Rectal smooth muscle tissue (tissue), 1 donor: ENCODE measurements around the gene FYN.

ENCODE experiments used
- H3K27ac ChIP-seq: one replicate; pipeline ENCODE4 v1.7.0; 2013; ENCODE audit warnings: low read depth, low read length, inconsistent platforms
- H3K27me3 ChIP-seq: one replicate; pipeline ENCODE4 v1.7.0; 2013; ENCODE audit warnings: low read length; ENCODE audit not compliant: control insufficient read depth, insufficient read depth
- H3K36me3 ChIP-seq: one replicate; pipeline ENCODE4 v1.7.0; 2013; ENCODE audit warnings: low read length; ENCODE audit not compliant: control insufficient read depth, insufficient read depth
- H3K4me1 ChIP-seq: one replicate; pipeline ENCODE4 v1.7.0; 2013; ENCODE audit warnings: low read length; ENCODE audit not compliant: control insufficient read depth, insufficient read depth
- H3K4me3 ChIP-seq: one replicate; pipeline ENCODE4 v1.7.0; 2013; ENCODE audit warnings: low read length
- H3K9ac ChIP-seq: one replicate; pipeline ENCODE4 v1.7.0; 2013; ENCODE audit warnings: low read length

Gene FYN

GRCh38 chr6:111711476-111711875, 161.8 kb downstream of the FYN start:
- Histone ChIP-seq H3K9ac (no peak overlapping the region), H3K36me3 (peaks cover 5% of the 10 kb centered on the region), H3K27me3 (no peaks in the 10 kb centered on the region), H3K4me1 (peaks cover 15% of the 10 kb centered on the region), H3K27ac (no peak overlapping the region), H3K4me3 (no peak overlapping the region)

- no peak overlapping the region for H3K9ac ChIP-seq
- H3K4me1 ChIP-seq: peaks cover 15% of the 10 kb centered on the region
- no peak overlapping the region for H3K4me3 ChIP-seq
- no peak overlapping the region for H3K27ac ChIP-seq
- no peaks in the 10 kb centered on the region for H3K27me3 ChIP-seq
- peaks cover 5% of the 10 kb centered on the region for H3K36me3 ChIP-seq
Measured at GRCh38 chr6:111710911-111711310, 162.3 kb downstream of the FYN start.

GRCh38 chr6:111710439-111710838, 162.8 kb downstream of the FYN start:
- Histone ChIP-seq H3K36me3 (peaks cover 5% of the 10 kb centered on the region), H3K4me1 (peaks cover 15% of the 10 kb centered on the region), H3K27me3 (no peaks in the 10 kb centered on the region), H3K9ac (no peak overlapping the region), H3K27ac (no peak overlapping the region), H3K4me3 (no peak overlapping the region)

GRCh38 chr6:111709615-111710398, 163.4 kb downstream of the FYN start:
- no peak overlapping the region for H3K9ac ChIP-seq
- peaks cover 5% of the 10 kb centered on the region for H3K36me3 ChIP-seq
- peaks cover 15% of the 10 kb centered on the region for H3K4me1 ChIP-seq
- H3K27ac ChIP-seq: no peak overlapping the region
- no peaks in the 10 kb centered on the region for H3K27me3 ChIP-seq
- peak overlapping the region; percentile 14 for H3K4me3 ChIP-seq

- no peak overlapping the region for H3K9ac ChIP-seq
- H3K27me3 ChIP-seq: no peaks in the 10 kb centered on the region
- H3K27ac ChIP-seq: no peak overlapping the region
- no peak overlapping the region for H3K4me3 ChIP-seq
- H3K36me3 ChIP-seq: peaks cover 5% of the 10 kb centered on the region
- H3K4me1 ChIP-seq: peaks cover 15% of the 10 kb centered on the region
Measured at GRCh38 chr6:111709201-111709600, 164.1 kb downstream of the FYN start.

- H3K27me3 ChIP-seq: no peaks in the 10 kb centered on the region
- H3K4me3 ChIP-seq: no peak overlapping the region
- H3K27ac ChIP-seq: no peak overlapping the region
- no peak overlapping the region for H3K9ac ChIP-seq
- H3K36me3 ChIP-seq: peaks cover 7% of the 10 kb centered on the region
- peaks cover 15% of the 10 kb centered on the region for H3K4me1 ChIP-seq
Measured at GRCh38 chr6:111707773-111708172, 165.5 kb downstream of the FYN start.

GRCh38 chr6:111706841-111707391, 166.3 kb downstream of the FYN start:
- Histone ChIP-seq H3K27me3 (no peaks in the 10 kb centered on the region), H3K27ac (no peak overlapping the region), H3K36me3 (peaks cover 4% of the 10 kb centered on the region), H3K4me1 (peaks cover 12% of the 10 kb centered on the region), H3K9ac (no peak overlapping the region), H3K4me3 (no peak overlapping the region)

- Histone ChIP-seq H3K27me3 (no peaks in the 10 kb centered on the region), H3K36me3 (peaks cover 7% of the 10 kb centered on the region), H3K27ac (no peak overlapping the region), H3K4me1 (no peaks in the 10 kb centered on the region), H3K9ac (no peak overlapping the region), H3K4me3 (no peak overlapping the region)
Measured at GRCh38 chr6:111703723-111704122, 169.5 kb downstream of the FYN start.

GRCh38 chr6:111702268-111702667, 171.0 kb downstream of the FYN start:
- Histone ChIP-seq H3K36me3 (peaks cover 7% of the 10 kb centered on the region), H3K9ac (no peak overlapping the region), H3K27me3 (no peaks in the 10 kb centered on the region), H3K4me3 (no peak overlapping the region), H3K27ac (no peak overlapping the region), H3K4me1 (no peaks in the 10 kb centered on the region)

GRCh38 chr6:111701146-111701545, 172.1 kb downstream of the FYN start:
- Histone ChIP-seq H3K27ac (no peak overlapping the region), H3K36me3 (peaks cover 5% of the 10 kb centered on the region)

GRCh38 chr6:111700135-111700690, 173.0 kb downstream of the FYN start:
- Histone ChIP-seq H3K36me3 (peaks cover 5% of the 10 kb centered on the region), H3K27me3 (no peaks in the 10 kb centered on the region), H3K9ac (peak overlapping the region; percentile 17), H3K27ac (no peak overlapping the region), H3K4me1 (no peaks in the 10 kb centered on the region), H3K4me3 (peak overlapping the region; percentile 45)

More at GRCh38 chr6:111701146-111701545, 172.1 kb downstream of the FYN start:
- no peak overlapping the region for H3K4me3 ChIP-seq
- H3K27me3 ChIP-seq: no peaks in the 10 kb centered on the region
- no peaks in the 10 kb centered on the region for H3K4me1 ChIP-seq
- H3K9ac ChIP-seq: no peak overlapping the region

- Histone ChIP-seq H3K27ac (no peak overlapping the region), H3K36me3 (peaks cover 5% of the 10 kb centered on the region), H3K27me3 (no peaks in the 10 kb centered on the region), H3K4me3 (no peak overlapping the region), H3K4me1 (no peaks in the 10 kb centered on the region), H3K9ac (no peak overlapping the region)
Measured at GRCh38 chr6:111699123-111699522, 174.1 kb downstream of the FYN start.
